Measurements from ENCODE around the gene KDM3A. TPM values are rescaled to one million over a fixed set of nuclear protein-coding genes. Genes with fewer than 3 reads are reported as not detected.

Gene KDM3A
- total and polyA plus RNA-seq, 2 of the 8 experiments (the other 6 are each of a cell fraction or from before 2014, with no cell fraction given), result 15.8 to 29.2 TPM

DNA sequence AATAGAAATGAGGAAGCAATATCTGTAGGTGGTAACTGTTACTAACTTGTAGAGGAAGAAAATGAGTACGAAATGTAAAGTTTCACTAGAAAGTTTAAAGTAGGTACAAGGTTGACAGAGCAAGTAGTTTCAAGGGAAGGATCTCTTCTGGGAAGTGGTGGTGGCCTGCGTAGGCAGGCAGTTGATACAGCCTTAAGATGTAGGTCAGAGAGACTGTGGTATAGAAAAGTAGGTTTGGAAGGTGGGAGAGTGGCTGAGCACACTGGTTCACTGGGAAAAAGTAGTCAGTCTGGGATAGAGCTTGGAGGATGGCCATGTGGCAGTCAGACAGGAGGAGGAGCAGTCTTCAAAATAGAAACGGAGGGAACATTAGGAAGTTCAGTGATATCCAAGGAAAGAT is 23.5 kb downstream of the KDM3A start:
- H3K23ac ChIP-seq (ENCODE audit: insufficient read length), result no peak overlapping the region
- ChIA-PET POLR2A (ENCODE audit: partially characterized antibody) (no interaction called here), CTCF (ENCODE audit: partially characterized antibody) (interaction anchor here (0.7 kb wide), 2 partner anchors 64 to 97 kb away, joined by 3 to 4 read pairs; no protein-coding TSS in a partner anchor)
- H3K9ac ChIP-seq (replicated peaks in 1 of 4; ENCODE audit: extremely low read depth in 1 of 4, low read depth in 3 of 4, low read length in 3 of 4), result no peak overlapping the region
- H3K36me3 ChIP-seq (ENCODE audit: control insufficient read depth in 2 of 4, insufficient read depth in 4 of 4, low read length in 3 of 4), result peaks cover 14 to 54% (median 46%) of the 10 kb centered on the region in 4 experiments
- no peaks in the 10 kb centered on the region for H3K4me1 ChIP-seq (replicated peaks in 1 of 4; ENCODE audit: control insufficient read depth in 3 of 4, insufficient read depth in 4 of 4, low read length in 3 of 4)
- no peak overlapping the region for H3K56ac ChIP-seq (replicated peaks; ENCODE audit: insufficient read length, low read depth, low read length)
- no peak overlapping the region for H3K4me3 ChIP-seq (ENCODE audit: extremely low read depth in 1 of 4, insufficient read depth in 2 of 4, low read depth in 3 of 4, low read length in 4 of 4)
- H3K23me2 ChIP-seq (ENCODE audit: low read depth, low read length), result no peaks in the 10 kb centered on the region; the same call in 1 of the 2 replicates
- no peak overlapping the region for H2BK15ac ChIP-seq (ENCODE audit: low read length)
- H2BK12ac ChIP-seq (ENCODE audit: low read depth, low read length), result no peak overlapping the region
- peaks cover 3% of the 10 kb centered on the region in 2 experiments for H4K20me1 ChIP-seq (replicated peaks in 1 of 2; ENCODE audit: control insufficient read depth in 1 of 2, insufficient read depth in 2 of 2, low read length in 2 of 2)
- no peak overlapping the region for H2BK120ac ChIP-seq (replicated peaks; ENCODE audit: low read depth, low read length)
- H3K79me1 ChIP-seq (ENCODE audit: low read depth, low read length), result no peaks in the 10 kb centered on the region
- no peaks in the 10 kb centered on the region for H3K79me2 ChIP-seq (ENCODE audit: control insufficient read depth in 1 of 2, insufficient read depth in 2 of 2, low read length in 2 of 2)
- no peak overlapping the region for H4K91ac ChIP-seq (replicated peaks; ENCODE audit: insufficient read length, low read length)
- H2BK20ac ChIP-seq (ENCODE audit: low read length), result no peak overlapping the region
- no peak overlapping the region for H3K14ac ChIP-seq (ENCODE audit: insufficient read length)
- no peaks in the 10 kb centered on the region for H3K27me3 ChIP-seq (replicated peaks in 1 of 4; ENCODE audit: control insufficient read depth in 3 of 4, extremely low read depth in 1 of 4, insufficient read depth in 3 of 4, low read length in 3 of 4)
- H3K9me3 ChIP-seq (ENCODE audit: insufficient read depth in 2 of 2, low read depth in 1 of 2, low read length in 1 of 2), result no peaks in the 10 kb centered on the region
- WGBS, 2 experiments (ENCODE audit: extremely low coverage in 1 of 2, insufficient coverage in 1 of 2, insufficient read length in 1 of 2, insufficient replicate concordance in 2 of 2, low coverage in 1 of 2, low lambda C conversion rate in 2 of 2, missing lambda C conversion rate in 1 of 2), result 90% methylated on average over 3 of the region's 3 CpGs; no CpG with 5 or more reads in 1 of the 2 experiments
- H4K5ac ChIP-seq (ENCODE audit: insufficient read length, low read depth, low read length), result no peak overlapping the region
- FAIRE-seq (no peak), DNase-seq (ENCODE audit: low read depth in 1 of 2, low spot score in 2 of 2) (no peak)
- H3K18ac ChIP-seq (ENCODE audit: extremely low read depth, low read length), result no peak overlapping the region
- H2AK5ac ChIP-seq (ENCODE audit: low read depth, low read length), result no peak overlapping the region
- no peak overlapping the region for H2AFZ ChIP-seq (ENCODE audit: low read length)
- H4K8ac ChIP-seq (ENCODE audit: extremely low read depth, insufficient read depth, low read length), result no peak overlapping the region
- no peak overlapping the region for H2BK5ac ChIP-seq (ENCODE audit: low read depth, low read length)
- H3K27ac ChIP-seq (ENCODE audit: low read depth, low read length), result no peak overlapping the region
- H3K4ac ChIP-seq (replicated peaks; ENCODE audit: insufficient read length, low read depth, low read length), result no peak overlapping the region
- no peak overlapping the region for H3K4me2 ChIP-seq (ENCODE audit: insufficient read depth in 1 of 2, low read depth in 2 of 2, low read length in 2 of 2)
- TF ChIP-seq KDM1A (IDR thresholded peaks at IDR 0.05; ENCODE audit: borderline replicate concordance, low read length), result no peak
- no peak for TF ChIP-seq BACH1 (IDR thresholded peaks at IDR 0.05; ENCODE audit: low read length)
- TF ChIP-seq SIRT6 (IDR thresholded peaks at IDR 0.05; ENCODE audit: low read length), result no peak
- no peak for TF ChIP-seq SP1 (IDR thresholded peaks at IDR 0.05; ENCODE audit: low read depth, low read length)
- no peak for TF ChIP-seq SIN3A (conservative IDR thresholded peaks at IDR 0.05 in 1 of 2, IDR thresholded peaks at IDR 0.05 in 1 of 2; ENCODE audit: low read depth in 1 of 2, low read length in 2 of 2)
- TF ChIP-seq TAF7 (optimal IDR thresholded peaks at IDR 0.05; ENCODE audit: borderline replicate concordance, low read depth, low read length), result no peak
